SK-N-SH (cell line): Measurements from ENCODE around the gene FATE1. TPM values are rescaled to one million over a fixed set of nuclear protein-coding genes. Genes with fewer than 3 reads are reported as not detected.

ENCODE experiments used
- CTCF ChIA-PET: fragments of 300-600, 350-600 bp; formaldehyde crosslinking; extraction: SDS; loops from one replicate; lab custom pipeline; 2021; lab: Yijun Ruan, JAX
- POLR2A ChIA-PET: fragments of 350-600 bp; sonication (Branson Sonifier 250); formaldehyde crosslinking; extraction: SDS; loops from one replicate; lab custom pipeline; 2020; ENCODE audit warnings: antibody characterized with exemption, inconsistent platforms; lab: Yijun Ruan, JAX
- DNase-seq: peaks from one replicate; pipeline ENCODE4 v3.0.0; 2012
- H2AFZ ChIP-seq: fragments of 200-600 bp; sonication (generic); 2 replicates; pipeline ENCODE4 v1.8.1; 2016; ENCODE audit warnings: antibody characterized with exemption, mild to moderate bottlenecking, low read depth
- H3F3A ChIP-seq: fragments of 200-600 bp; sonication (generic); replicated peaks from 2 replicates; pipeline ENCODE3; 2016; ENCODE audit warnings: antibody characterized with exemption, mild to moderate bottlenecking; ENCODE audit not compliant: insufficient read depth
- H3K27ac ChIP-seq, 2 experiments: fragments of 200-500 bp in 1 of 2; fragments of 200-600 bp in 1 of 2; sonication (Bioruptor generic) in 1 of 2; sonication (generic), shearing (Covaris generic) in 1 of 2; 2 replicates each; pipeline versions ENCODE4 v1.5.1 to v1.6.1; 2014 to 2016; ENCODE audit warnings: low read depth in 2 of 2, inconsistent platforms in 1 of 2, low read length in 1 of 2, mild to moderate bottlenecking in 1 of 2, mixed read lengths in 1 of 2
- H3K27me3 ChIP-seq: fragments of 200-600 bp; sonication (generic), shearing (Covaris generic); 2 replicates; pipeline ENCODE4 v1.6.1; 2016; ENCODE audit warnings: mixed run types; ENCODE audit not compliant: insufficient read depth
- H3K36me3 ChIP-seq, 2 experiments: fragments of 200-500 bp in 1 of 2; fragments of 200-600 bp in 1 of 2; sonication (Bioruptor generic) in 1 of 2; sonication (generic) in 1 of 2; replicated peaks in 1 of 2; 2 replicates each; pipeline versions ENCODE3 to v1.5.1; 2014 to 2016; ENCODE audit warnings: low read length in 1 of 2, mild to moderate bottlenecking in 1 of 2; ENCODE audit not compliant: insufficient read depth in 2 of 2, control insufficient read depth in 1 of 2
- H3K4me1 ChIP-seq, 2 experiments: fragments of 200-500 bp in 1 of 2; fragments of 200-600 bp in 1 of 2; sonication (Bioruptor generic) in 1 of 2; sonication (generic), shearing (Covaris generic) in 1 of 2; 2 replicates each; pipeline versions ENCODE4 v1.5.1 to v1.6.1; 2014 to 2016; ENCODE audit warnings: low read depth in 1 of 2, low read length in 1 of 2, mixed run types in 1 of 2; ENCODE audit not compliant: insufficient read depth in 2 of 2, control insufficient read depth in 1 of 2
- H3K4me2 ChIP-seq: fragments of 200-600 bp; sonication (generic), shearing (Covaris generic); 2 replicates; pipeline ENCODE4 v1.6.1; 2017; ENCODE audit warnings: mixed run types
- H3K4me3 ChIP-seq, 2 experiments: fragments of 200-500 bp in 1 of 2; fragments of 200-600 bp in 1 of 2; sonication (Bioruptor generic) in 1 of 2; sonication (generic), shearing (Covaris generic) in 1 of 2; 2 replicates each; pipeline versions ENCODE4 v1.5.1 to v1.8.1; 2014 to 2016; ENCODE audit warnings: low read depth in 2 of 2, inconsistent platforms in 1 of 2, low read length in 1 of 2, mild to moderate bottlenecking in 1 of 2, mixed read lengths in 1 of 2, moderate library complexity in 1 of 2
- H3K79me2 ChIP-seq: fragments of 200-600 bp; sonication (generic); 2 replicates; pipeline ENCODE4 v1.8.1; 2017; ENCODE audit warnings: mild to moderate bottlenecking; ENCODE audit not compliant: insufficient read depth
- H3K9ac ChIP-seq: fragments of 200-600 bp; sonication (generic); 2 replicates; pipeline ENCODE4 v1.6.1; 2017; ENCODE audit warnings: mixed run types
- H3K9me2 ChIP-seq: fragments of 200-600 bp; sonication (generic); 2 replicates; pipeline ENCODE4 v1.6.1; 2017; ENCODE audit warnings: mixed run types
- H3K9me3 ChIP-seq: fragments of 200-600 bp; sonication (generic); 2 replicates; pipeline ENCODE4 v1.6.1; 2017; ENCODE audit warnings: mixed run types, mild to moderate bottlenecking, moderate library complexity
- H4K20me1 ChIP-seq: fragments of 200-600 bp; sonication (generic); 2 replicates; pipeline ENCODE4 v1.6.1; 2017; ENCODE audit warnings: mild to moderate bottlenecking, mixed run types; ENCODE audit not compliant: insufficient read depth
- CHD2 ChIP-seq: fragments of 150-350 bp; IDR thresholded peaks from 2 replicates; pipeline ENCODE4 v1.6.1; 2018; ENCODE audit warnings: low read length; ENCODE audit not compliant: partially characterized antibody
- CTCF ChIP-seq: fragments of 200-600 bp; sonication (generic); IDR thresholded peaks from 2 replicates; pipeline ENCODE4 v1.6.1; 2017; ENCODE audit warnings: antibody characterized with exemption, mild to moderate bottlenecking, moderate library complexity
- EP300 ChIP-seq, 2 experiments: IDR thresholded peaks; 2 replicates each; pipeline versions ENCODE4 v1.4.0 to v1.6.1; 2012; ENCODE audit warnings: borderline replicate concordance in 1 of 2, low read depth in 1 of 2, low read length in 1 of 2
- EZH2phosphoT487 ChIP-seq: fragments of 200-600 bp; sonication (generic); IDR thresholded peaks from 2 replicates; pipeline ENCODE4 v1.6.1; 2017; ENCODE audit warnings: low read depth, mixed run types, mild to moderate bottlenecking, antibody characterized with exemption, moderate library complexity, borderline replicate concordance
- FOSL2 ChIP-seq: IDR thresholded peaks from 2 replicates; pipeline ENCODE4 v1.4.0; 2012; ENCODE audit warnings: low read depth, mild to moderate bottlenecking, moderate library complexity, borderline replicate concordance
- FOXM1 ChIP-seq: IDR thresholded peaks from 2 replicates; pipeline ENCODE4 v1.4.0; 2012; ENCODE audit warnings: low read depth, mild to moderate bottlenecking
- IRF3 ChIP-seq: fragments of 150-350 bp; IDR thresholded peaks from 2 replicates; pipeline ENCODE4 v1.6.1; 2016; ENCODE audit warnings: mild to moderate bottlenecking, low read depth, low read length
- JUND ChIP-seq: IDR thresholded peaks from 2 replicates; pipeline ENCODE4 v1.4.0; 2012
- MAX ChIP-seq: IDR thresholded peaks from 2 replicates; pipeline ENCODE4 v1.4.0; 2012; ENCODE audit warnings: low read depth
- MXI1 ChIP-seq: IDR thresholded peaks from 2 replicates; pipeline ENCODE4 v1.6.1; 2012; ENCODE audit warnings: mild to moderate bottlenecking, low read depth, low read length, improper control_type of control experiment
- NRF1 ChIP-seq: IDR thresholded peaks from 2 replicates; pipeline ENCODE4 v1.6.1; 2012; ENCODE audit warnings: low read depth, mild to moderate bottlenecking, low read length
- PBX3 ChIP-seq: IDR thresholded peaks from 2 replicates; pipeline ENCODE4; 2012
- POLR2AphosphoS5 ChIP-seq: IDR thresholded peaks from 2 replicates; pipeline ENCODE4 v1.6.1; 2012; ENCODE audit warnings: low read depth, low read length
- RCOR1 ChIP-seq: fragments of 150-350 bp; IDR thresholded peaks from 2 replicates; pipeline ENCODE4 v1.6.1; 2017; ENCODE audit warnings: antibody characterized with exemption, low read length
- RFX5 ChIP-seq: IDR thresholded peaks from 2 replicates; pipeline ENCODE4 v1.6.1; 2012; ENCODE audit warnings: mild to moderate bottlenecking, improper control_type of control experiment, low read length
- SMC3 ChIP-seq: IDR thresholded peaks from 2 replicates; pipeline ENCODE4 v1.6.1; 2012; ENCODE audit warnings: low read depth, low read length, improper control_type of control experiment
- TCF12 ChIP-seq: IDR thresholded peaks from 2 replicates; pipeline ENCODE4 v1.4.0; 2012
- USF2 ChIP-seq: fragments of 150-350 bp; IDR thresholded peaks from 2 replicates; pipeline ENCODE4 v1.6.1; 2017; ENCODE audit warnings: antibody characterized with exemption, low read length, low read depth, borderline replicate concordance
- YY1 ChIP-seq: IDR thresholded peaks from 2 replicates; pipeline ENCODE4 v1.4.0; 2012; ENCODE audit warnings: low read depth, mild to moderate bottlenecking
- WGBS: methylation state at CpG from one replicate; pipeline ENCODE4 v1.1.6; 2017; ENCODE audit warnings: low lambda C conversion rate; 5-methylcytosine and 5-hydroxymethylcytosine counted together
- polyA plus RNA-seq, 3 experiments: library from polyadenylated mRNA; depleted of rRNA; stranded (reverse); fragments of >200 nt; gene quantifications; 2 replicates each; pipeline ENCODE4 v1.2.3, GENCODE V29; 2012

FATE1 gene
- polyA plus RNA-seq, 1 of the 3 experiments (the other 2 are of a cell fraction) = not detected

GRCh38 chrX:151679798-151680402 is 35.9 kb upstream of the FATE1 start:
- H3K27ac ChIP-seq = no peak overlapping the region
- no peak for DNase-seq
- no peaks in the 10 kb centered on the region for H3K4me1 ChIP-seq
- no peaks in the 10 kb centered on the region for H3K9me2 ChIP-seq
- H3K9me3 ChIP-seq = no peaks in the 10 kb centered on the region
- 1% methylated on average over 5 of the region's 5 CpGs for WGBS
- no peaks in the 10 kb centered on the region for H3K27me3 ChIP-seq
- no peak overlapping the region for H3K9ac ChIP-seq
- H4K20me1 ChIP-seq = no peaks in the 10 kb centered on the region
- no peaks in the 10 kb centered on the region for H3F3A ChIP-seq
- H3K79me2 ChIP-seq = no peaks in the 10 kb centered on the region
- TF ChIP-seq POLR2AphosphoS5 (no peak), TCF12 (no peak), SMC3 (no peak), EZH2phosphoT487 (no peak), MAX (no peak), FOSL2 (no peak), MXI1 (no peak), CTCF (no peak), CHD2 (no peak), RCOR1 (no peak), FOXM1 (no peak), USF2 (no peak), IRF3 (no peak), EP300 (IDR thresholded peaks at IDR 0.05; ENCODE audit: borderline replicate concordance in 1 of 2, low read depth in 1 of 2, low read length in 1 of 2) (no peak), NRF1 (no peak), YY1 (no peak), RFX5 (no peak), JUND (no peak), PBX3 (no peak)
- no peak overlapping the region for H2AFZ ChIP-seq
- H3K4me2 ChIP-seq = no peak overlapping the region
- ChIA-PET CTCF (interaction anchor here (1.3 to 1.9 kb wide), 2 partner anchors 517 to 528 kb away, joined by 3 to 22 read pairs; no protein-coding TSS in a partner anchor), POLR2A (no interaction called here)
- H3K36me3 ChIP-seq = no peaks in the 10 kb centered on the region
- H3K4me3 ChIP-seq = no peak overlapping the region
